HG03108 (cell line): Measurements from ENCODE around the gene ARHGEF3.

Source experiments
- ATAC-seq: cut with Tn5 transposase; IDR thresholded peaks from one replicate; pipeline ENCODE4 v1.9.1; 2021; ENCODE audit warnings: moderate library complexity; ENCODE audit not compliant: unreplicated experiment

Gene ARHGEF3

DNA sequence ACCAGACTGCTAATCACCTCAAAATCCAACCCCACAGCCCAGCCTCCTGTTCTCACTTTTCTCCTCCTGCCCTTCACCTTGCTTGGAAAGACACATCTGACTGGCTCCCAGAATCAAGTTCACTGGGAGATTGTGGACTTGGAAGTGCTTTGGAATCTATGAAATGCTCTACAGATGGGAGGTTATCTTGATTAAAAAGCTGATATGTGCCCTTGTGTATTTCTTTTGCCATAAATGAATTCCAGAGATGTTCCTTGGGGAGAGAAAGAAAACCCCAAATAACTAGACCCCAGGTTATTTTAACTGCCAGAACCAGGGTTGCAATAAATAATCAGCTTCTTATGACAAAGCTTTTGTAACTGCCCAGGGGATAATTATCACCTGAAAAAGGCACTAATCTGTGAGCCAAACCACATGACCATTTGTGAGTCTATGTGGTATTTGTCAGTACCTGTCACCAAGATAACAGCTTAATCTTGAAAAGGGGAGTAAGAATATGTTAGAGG is 21.7 kb upstream of the ARHGEF3 start:
- no peak for ATAC-seq

GRCh38 chr3:56822501-56822900 is 20.8 kb upstream of the ARHGEF3 start:
- no peak for ATAC-seq

DNA sequence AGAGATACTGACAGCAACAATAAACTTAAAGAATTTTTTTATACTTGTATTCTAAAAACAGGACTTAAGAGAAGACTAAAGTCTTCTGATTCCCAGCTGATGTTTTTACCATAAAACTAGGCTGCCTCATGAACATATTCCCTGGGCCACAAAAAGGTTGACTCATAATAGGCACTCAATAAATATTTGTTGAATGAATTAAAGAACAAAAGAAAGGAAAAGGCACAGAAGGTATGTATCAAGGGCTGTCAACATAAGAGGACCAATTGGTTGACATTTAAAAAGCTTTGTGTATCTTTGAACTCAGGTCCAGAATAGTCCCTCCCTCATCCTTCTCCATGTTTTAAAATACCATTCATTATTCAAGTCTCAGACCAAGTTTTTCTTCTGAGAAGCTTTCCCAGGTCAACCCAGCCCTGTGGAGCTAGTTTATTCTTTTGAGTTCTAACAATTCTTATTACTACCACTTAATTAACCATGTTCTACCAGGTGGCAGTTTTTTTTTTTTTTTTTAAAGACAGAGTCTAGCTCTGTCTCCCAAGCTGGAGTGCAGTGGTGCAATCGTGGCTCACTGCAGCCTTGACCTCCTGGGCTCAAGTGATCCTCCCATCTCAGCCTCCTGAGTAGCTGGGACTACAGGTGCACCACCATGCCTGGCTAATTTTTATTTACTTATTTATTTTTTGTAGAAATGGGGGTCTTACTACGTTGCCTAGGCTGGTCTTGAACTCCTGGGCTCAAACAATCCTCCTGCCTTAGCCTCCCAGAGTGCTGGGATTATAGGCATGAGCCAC is 17.5 kb upstream of the ARHGEF3 start:
- no peak for ATAC-seq

- no peak for ATAC-seq
Measured at GRCh38 chr3:56818156-56818985, 16.6 kb upstream of the ARHGEF3 start.

GRCh38 chr3:56817646-56818045 is 15.9 kb upstream of the ARHGEF3 start:
- ATAC-seq: no peak

DNA sequence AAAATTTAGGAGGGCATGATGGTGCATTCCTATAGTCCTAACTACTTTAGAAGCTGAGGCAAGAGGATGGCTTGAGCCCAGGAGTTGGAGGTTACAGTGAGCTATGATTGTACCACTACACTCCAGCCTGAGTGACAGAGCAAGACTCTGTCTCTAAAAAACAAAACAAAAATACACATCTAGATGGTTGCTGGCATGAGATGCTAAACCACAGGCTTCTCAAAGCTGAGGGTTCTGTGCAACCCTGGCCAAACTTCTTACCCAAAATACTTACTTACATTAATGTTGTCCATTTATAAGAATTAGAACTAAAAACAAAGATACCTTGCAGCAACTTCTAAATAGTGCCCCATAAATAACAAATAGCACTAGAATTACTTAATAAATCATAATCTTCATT is 14.3 kb upstream of the ARHGEF3 start:
- no peak for ATAC-seq

DNA sequence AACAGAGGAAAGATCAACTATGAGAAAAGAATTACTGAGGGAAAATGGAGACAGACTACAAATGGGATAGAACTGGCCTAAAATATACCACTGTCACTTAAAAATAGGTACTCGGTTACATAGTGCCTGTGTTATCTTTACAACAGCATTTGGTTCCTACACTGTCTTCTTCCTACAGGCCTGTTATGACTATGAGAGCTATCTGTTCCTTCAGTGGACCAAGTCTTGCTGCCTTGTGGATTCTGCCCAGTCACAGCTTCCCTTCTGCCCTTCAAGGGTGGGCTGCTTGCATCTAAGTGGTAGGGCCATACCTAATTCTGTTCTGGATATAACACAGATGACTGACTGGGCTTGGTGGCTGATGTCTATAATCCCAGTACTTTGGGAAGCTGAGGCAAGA is 13.8 kb upstream of the ARHGEF3 start:
- ATAC-seq: no peak

DNA sequence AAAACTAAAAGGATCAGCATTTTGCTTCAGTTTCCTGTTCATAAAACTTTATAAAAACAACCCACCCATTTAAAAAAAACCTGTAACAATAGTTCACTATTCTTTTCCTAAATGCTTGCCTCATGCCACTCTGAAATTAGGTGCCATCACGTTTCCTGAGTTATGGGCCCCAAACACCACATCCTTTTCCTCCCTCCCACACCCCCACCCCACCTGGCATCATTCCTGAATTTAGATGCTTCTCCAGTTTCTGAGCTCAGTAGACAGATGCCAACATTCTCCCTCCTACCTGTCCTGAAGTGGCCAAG is 11.9 kb upstream of the ARHGEF3 start:
- ATAC-seq: no peak

DNA sequence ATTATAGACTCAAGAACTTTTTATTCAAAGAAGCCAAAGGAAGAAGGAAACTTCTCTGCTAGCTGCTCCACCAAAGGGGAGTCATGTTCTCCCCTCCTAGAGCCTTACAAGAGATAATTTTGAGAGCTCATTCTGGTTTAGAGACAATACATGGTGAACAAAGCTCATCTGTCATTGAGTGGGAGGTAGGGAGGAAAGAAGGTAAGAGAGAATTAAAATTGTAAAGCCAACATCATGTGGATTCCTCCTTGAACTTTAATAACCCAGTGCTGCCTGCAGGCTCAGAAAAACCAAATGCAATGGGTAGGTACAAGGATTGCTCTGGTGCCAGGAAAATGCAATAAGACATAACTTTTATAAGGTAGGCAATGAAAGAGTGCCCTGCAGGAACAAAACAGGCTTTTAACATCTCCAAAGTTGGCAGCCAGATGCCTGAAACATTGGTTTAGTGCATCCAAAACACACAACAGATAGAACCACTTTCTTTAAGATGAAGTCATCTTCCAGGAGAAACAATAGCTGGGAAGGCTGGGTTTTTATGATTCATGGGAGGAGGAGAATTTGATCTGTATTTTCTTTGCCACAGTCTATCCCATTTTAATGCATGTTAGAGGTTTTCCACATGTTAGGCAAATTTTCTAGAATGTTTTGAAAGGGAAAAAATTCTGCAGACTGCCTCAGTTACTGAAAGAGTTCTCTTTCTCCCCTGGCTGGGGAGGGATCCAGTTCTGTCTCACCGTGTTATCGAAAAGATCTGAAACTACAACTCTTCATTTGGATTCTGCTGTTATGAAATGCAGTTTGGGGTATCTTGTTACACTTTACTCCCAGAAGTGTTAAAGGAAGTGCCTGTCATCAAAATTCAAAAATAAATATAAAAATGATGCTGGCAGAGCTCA is 11.3 kb upstream of the ARHGEF3 start:
- no peak for ATAC-seq

GRCh38 chr3:56811546-56812202 is 9.9 kb upstream of the ARHGEF3 start:
- ATAC-seq: no peak

DNA sequence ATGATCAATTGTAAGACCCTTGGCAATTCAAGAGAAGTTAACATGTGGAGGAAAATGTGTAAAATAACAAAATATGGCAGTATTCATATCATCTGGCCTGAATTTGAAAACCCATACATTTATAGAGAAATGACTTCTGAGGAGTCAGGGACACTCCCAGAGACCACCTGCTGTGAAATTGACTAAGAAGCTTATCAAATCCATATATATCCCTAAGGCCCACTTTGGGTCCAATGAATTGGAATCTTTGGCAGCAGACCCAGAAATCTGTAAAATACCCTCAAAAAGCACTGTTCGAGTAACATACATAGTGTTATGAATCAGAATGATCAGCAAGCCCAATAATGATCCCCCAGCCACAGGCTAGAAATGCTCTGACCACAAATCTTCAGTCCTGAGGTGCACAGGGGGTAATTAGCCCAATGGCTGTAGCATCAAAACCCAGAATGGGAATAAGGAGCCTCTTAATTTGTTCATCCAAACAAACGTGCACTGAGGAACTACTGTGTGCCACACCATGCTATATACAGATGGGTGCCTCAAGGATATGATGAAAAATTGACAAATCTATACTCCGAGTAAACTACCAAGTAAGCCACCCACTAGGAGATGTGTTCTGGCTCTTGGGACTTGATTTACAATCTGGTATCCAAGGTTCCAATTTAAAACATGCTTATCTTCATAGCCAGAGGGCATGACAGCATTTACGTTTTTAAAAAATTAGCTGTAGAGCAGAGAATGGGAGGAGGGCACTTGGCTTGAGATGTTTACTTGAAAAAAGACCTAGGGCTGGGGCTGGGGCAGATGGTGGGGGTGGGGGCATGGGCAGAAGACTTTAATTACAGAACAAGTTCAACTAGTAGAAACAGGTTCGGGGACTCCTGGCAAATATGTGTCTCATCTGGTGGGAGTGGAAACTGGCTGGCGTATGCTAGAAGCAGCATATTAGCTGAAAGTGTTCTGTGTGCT is 9.1 kb upstream of the ARHGEF3 start:
- ATAC-seq: no peak

DNA sequence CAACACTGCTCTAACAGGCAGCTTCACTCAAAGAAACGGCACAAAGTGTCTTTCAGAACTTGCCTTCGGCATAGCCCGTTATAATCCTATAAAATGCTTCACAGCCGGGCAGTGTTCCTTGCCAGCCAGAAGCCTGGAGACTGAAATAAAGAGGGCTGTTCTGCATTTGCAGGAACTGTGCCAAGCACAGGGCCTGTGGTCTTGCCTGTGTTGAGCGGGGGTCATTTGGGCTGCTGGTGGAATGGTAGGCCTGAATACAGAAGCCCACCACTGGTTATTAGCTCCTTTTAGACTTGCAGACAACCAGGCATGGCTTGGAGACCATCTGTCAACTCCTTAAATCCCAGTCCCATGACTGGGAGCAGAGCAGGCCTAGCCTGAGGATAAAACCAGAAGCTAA is 4.7 kb upstream of the ARHGEF3 start:
- ATAC-seq: no peak

DNA sequence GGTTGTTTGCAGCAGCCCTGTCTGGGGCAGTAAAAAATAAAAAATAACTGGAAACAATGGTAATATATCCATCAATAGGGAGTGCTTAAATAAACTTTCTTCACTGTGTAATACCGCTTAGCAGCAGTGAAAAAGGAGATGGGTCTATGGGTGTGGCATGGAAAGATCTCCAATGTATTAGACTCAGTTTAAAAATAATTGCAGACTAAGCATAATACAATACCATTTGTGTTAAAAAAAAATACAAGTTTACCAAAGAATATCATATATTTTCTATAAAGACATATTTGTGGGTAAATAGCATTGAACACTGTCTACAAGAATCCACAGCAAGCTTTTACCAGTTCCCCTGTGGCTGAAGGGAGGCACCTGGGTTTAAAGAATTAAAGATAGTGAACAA is 1.0 kb upstream of the ARHGEF3 start:
- ATAC-seq: no peak

GRCh38 chr3:56802378-56802745 is 613 bp upstream of the ARHGEF3 start:
- ATAC-seq: no peak

DNA sequence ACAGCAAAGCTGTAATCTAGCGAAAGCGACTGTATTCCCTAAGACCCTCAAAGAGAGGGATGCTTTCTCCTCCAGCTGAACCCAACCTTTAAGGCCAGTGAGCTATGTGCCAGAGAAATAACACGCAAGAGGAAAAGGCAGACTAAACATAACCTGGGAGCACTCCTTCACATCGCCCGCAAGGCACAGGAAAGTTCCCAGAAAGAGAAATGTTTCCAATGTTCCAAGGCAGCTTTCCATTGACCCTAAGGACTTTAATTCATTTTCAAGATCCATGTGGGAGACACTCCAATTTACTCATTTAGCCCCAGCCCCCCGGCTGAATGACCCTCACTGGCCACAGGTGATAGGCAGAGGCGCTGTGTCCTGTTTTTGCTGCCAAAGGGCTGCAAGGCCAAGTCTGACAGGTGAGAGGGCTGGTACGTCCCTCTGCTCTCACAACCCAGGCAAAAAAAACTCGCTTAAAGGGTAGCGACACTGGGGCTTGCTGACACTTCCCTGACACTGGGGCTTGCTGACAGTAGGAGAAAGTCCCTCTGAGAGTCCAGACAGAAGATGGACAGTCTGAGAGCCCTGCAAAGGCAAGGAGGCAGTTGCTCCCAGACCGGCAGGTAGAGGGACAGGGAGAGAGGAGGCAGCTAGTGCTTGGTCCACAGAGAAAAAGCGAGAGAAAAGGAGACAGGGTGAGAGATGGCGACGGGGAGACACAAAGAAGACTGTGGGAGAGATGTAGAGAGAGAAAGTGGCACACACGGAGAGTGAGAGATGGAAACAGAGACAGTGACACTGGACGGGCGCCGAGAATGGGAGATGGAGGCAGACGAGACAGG is 702 bp downstream of the ARHGEF3 start:
- ATAC-seq: no peak

GRCh38 chr3:56800130-56800831 is 1.5 kb downstream of the ARHGEF3 start:
- no peak for ATAC-seq

DNA sequence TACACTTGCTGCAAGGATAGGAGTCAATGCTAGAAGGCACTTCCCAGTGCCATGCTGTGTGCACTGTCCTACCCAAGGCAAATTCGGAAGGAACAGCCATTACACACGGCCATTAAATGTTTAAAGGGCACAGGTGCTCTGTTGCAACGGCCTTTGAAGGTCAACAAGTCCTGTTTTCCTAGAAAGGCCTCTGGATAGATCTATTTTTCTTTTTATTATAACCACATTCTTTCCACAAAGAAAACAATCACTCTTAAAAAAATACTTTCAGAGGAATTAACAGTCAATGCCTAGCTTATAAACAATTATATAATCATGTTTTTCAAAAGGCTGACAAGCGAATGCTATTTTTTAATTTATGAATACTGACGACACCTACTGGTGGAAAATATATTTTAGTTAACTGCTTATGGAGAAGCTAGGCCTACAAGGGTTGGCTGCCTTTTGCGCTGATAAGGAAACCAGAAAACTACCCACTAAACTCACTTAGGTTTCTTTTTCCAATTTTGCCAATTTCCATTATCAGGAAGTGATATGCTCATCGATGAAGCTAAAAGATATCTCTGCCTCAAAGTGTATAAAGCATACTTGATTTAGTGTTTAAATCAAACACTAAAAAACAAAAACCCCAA is 2.4 kb downstream of the ARHGEF3 start:
- no peak for ATAC-seq

DNA sequence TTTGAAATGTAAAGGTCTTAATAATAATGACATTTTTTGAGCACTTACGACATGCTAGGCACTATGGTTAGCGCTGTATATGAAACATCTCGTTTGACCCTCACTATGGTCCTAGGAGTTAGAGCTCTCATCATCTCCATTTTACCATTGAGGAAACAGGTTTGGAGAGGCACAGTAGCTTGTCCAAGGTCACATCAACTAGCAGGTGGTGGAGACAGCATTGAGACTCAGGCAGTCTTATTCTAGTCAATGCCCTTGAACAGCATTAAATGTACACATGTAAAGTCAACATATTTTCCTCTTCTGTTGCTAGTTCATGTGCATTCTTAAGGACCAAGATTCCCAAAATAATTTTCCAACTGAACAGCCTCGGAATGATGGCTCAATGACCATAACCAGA is 4.8 kb downstream of the ARHGEF3 start:
- ATAC-seq: no peak
